ENCODE results near the gene FAH. TPM values are rescaled to one million over a fixed set of nuclear protein-coding genes. Genes with fewer than 3 reads are reported as not detected.

Gene FAH
- total and polyA plus RNA-seq, 2 donors (not counting 1 experiment from before 2014, with no cell fraction given), result 1.1 to 5.1 TPM

GRCh38 chr15:80142646-80143045 lies 10.2 kb upstream of the FAH start:
- POLR2A ChIA-PET, result no interaction called here

DNA sequence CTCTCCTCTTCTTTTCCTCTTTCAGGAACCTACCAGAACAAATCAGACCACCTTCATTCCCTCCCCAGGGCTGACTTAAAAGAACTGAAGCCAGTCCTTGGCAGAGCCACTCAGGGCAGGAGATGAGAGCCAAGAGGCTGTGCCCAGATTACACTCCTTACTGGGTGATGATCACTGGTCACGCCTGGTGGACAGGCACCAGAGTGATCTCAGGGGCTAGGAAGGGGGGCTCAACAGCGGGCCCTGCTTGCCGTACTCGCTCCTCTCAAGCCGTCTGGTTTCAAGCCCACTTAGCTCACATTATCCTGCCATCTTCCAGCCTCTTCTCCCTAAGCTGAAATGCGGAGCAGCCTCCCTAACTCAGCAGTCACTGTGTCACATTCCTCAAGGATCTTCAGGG lies 1.7 kb upstream of the FAH start:
- POLR2A ChIA-PET, result interaction anchor here (0.5 kb wide), 1 partner anchor 272 kb away, joined by 10 read pairs; no protein-coding TSS in a partner anchor
- H4K20me1 ChIP-seq (ENCODE audit: control insufficient read depth, insufficient read depth, low read length, poor library complexity, severe bottlenecking), result no peaks in the 10 kb centered on the region
- H3K36me3 ChIP-seq (replicated peaks in 1 of 2; ENCODE audit: control extremely low read depth in 1 of 2, control insufficient read depth in 1 of 2, extremely low read depth in 1 of 2, insufficient read depth in 2 of 2, low read length in 1 of 2), result no peaks in the 10 kb centered on the region
- H3K9ac ChIP-seq (ENCODE audit: low read length), result no peak overlapping the region
- H3K27ac Mint-ChIP-seq, result no peak overlapping the region
- no peaks in the 10 kb centered on the region for H3K9me3 ChIP-seq (ENCODE audit: control extremely low read depth in 1 of 3, control insufficient read depth in 2 of 3, insufficient read depth in 1 of 3, low read length in 2 of 3)
- DNase-seq (no peak), ATAC-seq (ENCODE audit: low read depth) (no peak)
- peaks cover 2% of the 10 kb centered on the region for H3K9me3 Mint-ChIP-seq (ENCODE audit: insufficient read depth)
- no peak for TF ChIP-seq EZH2 (IDR thresholded peaks at IDR 0.05; ENCODE audit: borderline replicate concordance, insufficient read depth, low read depth, low read length, poor library complexity, severe bottlenecking)
- TF ChIP-seq, protein P1, sequence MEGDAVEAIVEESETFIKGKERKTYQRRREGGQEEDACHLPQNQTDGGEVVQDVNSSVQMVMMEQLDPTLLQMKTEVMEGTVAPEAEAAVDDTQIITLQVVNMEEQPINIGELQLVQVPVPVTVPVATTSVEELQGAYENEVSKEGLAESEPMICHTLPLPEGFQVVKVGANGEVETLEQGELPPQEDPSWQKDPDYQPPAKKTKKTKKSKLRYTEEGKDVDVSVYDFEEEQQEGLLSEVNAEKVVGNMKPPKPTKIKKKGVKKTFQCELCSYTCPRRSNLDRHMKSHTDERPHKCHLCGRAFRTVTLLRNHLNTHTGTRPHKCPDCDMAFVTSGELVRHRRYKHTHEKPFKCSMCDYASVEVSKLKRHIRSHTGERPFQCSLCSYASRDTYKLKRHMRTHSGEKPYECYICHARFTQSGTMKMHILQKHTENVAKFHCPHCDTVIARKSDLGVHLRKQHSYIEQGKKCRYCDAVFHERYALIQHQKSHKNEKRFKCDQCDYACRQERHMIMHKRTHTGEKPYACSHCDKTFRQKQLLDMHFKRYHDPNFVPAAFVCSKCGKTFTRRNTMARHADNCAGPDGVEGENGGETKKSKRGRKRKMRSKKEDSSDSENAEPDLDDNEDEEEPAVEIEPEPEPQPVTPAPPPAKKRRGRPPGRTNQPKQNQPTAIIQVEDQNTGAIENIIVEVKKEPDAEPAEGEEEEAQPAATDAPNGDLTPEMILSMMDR (IDR thresholded peaks at IDR 0.05), result no peak
- intact Hi-C loops (cut with micrococcal nuclease), result loop anchor here (5.0 kb wide), 1 partner anchor 174 kb away; no protein-coding TSS in a partner anchor
- no peak overlapping the region for H3K4me3 ChIP-seq (ENCODE audit: control extremely low read depth in 1 of 5, extremely low read depth in 1 of 5, insufficient read depth in 1 of 5, low read depth in 2 of 5, low read length in 4 of 5)
- H2AFZ ChIP-seq (ENCODE audit: insufficient read depth, low read depth, low read length, poor library complexity, severe bottlenecking), result no peak overlapping the region
- CTCF ChIA-PET, result no interaction called here
- no peak overlapping the region for H3K4me2 ChIP-seq (replicated peaks; ENCODE audit: low read depth, low read length, poor library complexity, severe bottlenecking)
- peaks cover 8 to 11% of the 10 kb centered on the region in 2 donors for H3K4me1 ChIP-seq (ENCODE audit: control insufficient read depth in 2 of 2, insufficient read depth in 2 of 2, low read length in 2 of 2)
- WGBS (ENCODE audit: insufficient coverage), result 96% methylated on average over 6 of the region's 6 CpGs
- H3K4me1 Mint-ChIP-seq, result peaks cover 21% of the 10 kb centered on the region
- no peaks in the 10 kb centered on the region for H3K27me3 ChIP-seq (replicated peaks in 1 of 4; ENCODE audit: control extremely low read depth in 1 of 4, control insufficient read depth in 3 of 4, insufficient read depth in 4 of 4, low read length in 3 of 4)
- peak overlapping the region; percentile 0 for H3K4me3 Mint-ChIP-seq
- H3K27me3 Mint-ChIP-seq, result no peaks in the 10 kb centered on the region
- H3K27ac ChIP-seq (ENCODE audit: low read length in 2 of 2), result no peak overlapping the region
- H3K79me2 ChIP-seq (ENCODE audit: control insufficient read depth, insufficient read depth, low read length), result no peaks in the 10 kb centered on the region

More at GRCh38 chr15:80142646-80143045, 10.2 kb upstream of the FAH start:
- H3K79me2 ChIP-seq (ENCODE audit: control insufficient read depth, insufficient read depth, low read length), result no peaks in the 10 kb centered on the region
- H3K4me2 ChIP-seq (replicated peaks; ENCODE audit: low read depth, low read length, poor library complexity, severe bottlenecking), result no peak overlapping the region
- WGBS (ENCODE audit: insufficient coverage), result 100% methylated on average over 3 of the region's 5 CpGs
- H4K20me1 ChIP-seq (ENCODE audit: control insufficient read depth, insufficient read depth, low read length, poor library complexity, severe bottlenecking), result no peaks in the 10 kb centered on the region
- H2AFZ ChIP-seq (ENCODE audit: insufficient read depth, low read depth, low read length, poor library complexity, severe bottlenecking), result no peak overlapping the region
- intact Hi-C loops (cut with micrococcal nuclease), result no loop called here
- no peak overlapping the region for H3K27ac ChIP-seq (ENCODE audit: low read length in 2 of 2)
- DNase-seq (no peak), ATAC-seq (ENCODE audit: low read depth) (no peak)
- TF ChIP-seq, protein P1 (IDR thresholded peaks at IDR 0.05), result no peak
- TF ChIP-seq EZH2 (IDR thresholded peaks at IDR 0.05; ENCODE audit: borderline replicate concordance, insufficient read depth, low read depth, low read length, poor library complexity, severe bottlenecking), result no peak
- H3K9me3 ChIP-seq (ENCODE audit: control extremely low read depth in 1 of 3, control insufficient read depth in 2 of 3, insufficient read depth in 1 of 3, low read length in 2 of 3), result peaks cover 0 to 3% (median 2%) of the 10 kb centered on the region in 3 donors
- no peak overlapping the region for H3K27ac Mint-ChIP-seq
- no peak overlapping the region for H3K4me3 ChIP-seq (ENCODE audit: control extremely low read depth in 1 of 5, extremely low read depth in 1 of 5, insufficient read depth in 1 of 5, low read depth in 2 of 5, low read length in 4 of 5)
- H3K9ac ChIP-seq (ENCODE audit: low read length), result no peak overlapping the region
- peaks cover 4% of the 10 kb centered on the region for H3K9me3 Mint-ChIP-seq (ENCODE audit: insufficient read depth)
- no peaks in the 10 kb centered on the region for H3K27me3 Mint-ChIP-seq
- H3K27me3 ChIP-seq (replicated peaks in 1 of 4; ENCODE audit: control extremely low read depth in 1 of 4, control insufficient read depth in 3 of 4, insufficient read depth in 4 of 4, low read length in 3 of 4), result no peaks in the 10 kb centered on the region
- no peaks in the 10 kb centered on the region for H3K4me1 Mint-ChIP-seq
- H3K4me3 Mint-ChIP-seq, result no peak overlapping the region
- H3K36me3 ChIP-seq (replicated peaks in 1 of 2; ENCODE audit: control extremely low read depth in 1 of 2, control insufficient read depth in 1 of 2, extremely low read depth in 1 of 2, insufficient read depth in 2 of 2, low read length in 1 of 2), result peaks cover 0 to 4% of the 10 kb centered on the region in 2 experiments
- H3K4me1 ChIP-seq (ENCODE audit: control insufficient read depth in 2 of 2, insufficient read depth in 2 of 2, low read length in 2 of 2), result no peaks in the 10 kb centered on the region
- CTCF ChIA-PET, result no interaction called here
